NB4 (cell line): ENCODE measurements around the gene SKIL.

Source experiments
- POLR2A ChIP-seq: IDR thresholded peaks from 2 replicates; pipeline ENCODE4 v1.6.1; 2011; ENCODE audit warnings: mild to moderate bottlenecking; ENCODE audit not compliant: insufficient read length; ENCODE audit errors: extremely low read depth
- TF ChIP-seq, protein P1 (sequence below): IDR thresholded peaks from one replicate; pipeline ENCODE4 v1.5.1; 2012; ENCODE audit warnings: low read depth, low read length
- TF ChIP-seq, protein P2 (sequence below): IDR thresholded peaks from 2 replicates; pipeline ENCODE4 v1.6.1; 2011; ENCODE audit warnings: low read depth, low read length

DNA sequence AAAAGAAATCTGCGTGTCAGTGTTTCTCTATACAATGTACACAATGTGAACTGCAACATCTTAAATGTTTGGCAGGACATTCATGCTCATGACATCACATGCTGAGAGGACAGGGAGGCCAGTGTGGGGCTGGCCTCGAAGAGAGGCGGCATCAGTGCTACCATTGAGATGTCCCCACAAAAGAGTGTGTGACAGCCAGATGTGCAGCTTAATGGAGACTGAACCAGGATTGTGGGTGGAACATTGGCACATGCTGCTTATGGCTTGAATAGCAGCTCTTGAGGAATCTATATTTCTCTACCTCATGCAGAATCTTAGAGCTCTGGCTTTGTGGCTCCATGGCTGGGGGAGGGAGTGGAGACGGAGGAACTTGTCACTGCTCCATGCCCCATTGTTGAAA lies 79.7 kb downstream of the SKIL start:
- TF ChIP-seq POLR2A = no peak
- TF ChIP-seq, protein P1, sequence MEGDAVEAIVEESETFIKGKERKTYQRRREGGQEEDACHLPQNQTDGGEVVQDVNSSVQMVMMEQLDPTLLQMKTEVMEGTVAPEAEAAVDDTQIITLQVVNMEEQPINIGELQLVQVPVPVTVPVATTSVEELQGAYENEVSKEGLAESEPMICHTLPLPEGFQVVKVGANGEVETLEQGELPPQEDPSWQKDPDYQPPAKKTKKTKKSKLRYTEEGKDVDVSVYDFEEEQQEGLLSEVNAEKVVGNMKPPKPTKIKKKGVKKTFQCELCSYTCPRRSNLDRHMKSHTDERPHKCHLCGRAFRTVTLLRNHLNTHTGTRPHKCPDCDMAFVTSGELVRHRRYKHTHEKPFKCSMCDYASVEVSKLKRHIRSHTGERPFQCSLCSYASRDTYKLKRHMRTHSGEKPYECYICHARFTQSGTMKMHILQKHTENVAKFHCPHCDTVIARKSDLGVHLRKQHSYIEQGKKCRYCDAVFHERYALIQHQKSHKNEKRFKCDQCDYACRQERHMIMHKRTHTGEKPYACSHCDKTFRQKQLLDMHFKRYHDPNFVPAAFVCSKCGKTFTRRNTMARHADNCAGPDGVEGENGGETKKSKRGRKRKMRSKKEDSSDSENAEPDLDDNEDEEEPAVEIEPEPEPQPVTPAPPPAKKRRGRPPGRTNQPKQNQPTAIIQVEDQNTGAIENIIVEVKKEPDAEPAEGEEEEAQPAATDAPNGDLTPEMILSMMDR = no peak
- TF ChIP-seq, protein P2, sequence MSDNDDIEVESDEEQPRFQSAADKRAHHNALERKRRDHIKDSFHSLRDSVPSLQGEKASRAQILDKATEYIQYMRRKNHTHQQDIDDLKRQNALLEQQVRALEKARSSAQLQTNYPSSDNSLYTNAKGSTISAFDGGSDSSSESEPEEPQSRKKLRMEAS = no peak
